Prostate gland (tissue), 2 donors: ENCODE measurements around the gene MLLT6.

Source experiments
- CTCF ChIP-seq, 4 experiments: fragments of 200-600 bp in 2 of 4; fragments of 450-650 bp in 2 of 4; sonication (generic) in 2 of 4; IDR thresholded peaks; 1 replicate in 3 of 4; 2 replicates in 1 of 4; pipeline ENCODE4 v1.5.1; 2016 to 2019; ENCODE audit warnings: antibody characterized with exemption in 4 of 4, mild to moderate bottlenecking in 2 of 4, moderate library complexity in 2 of 4
- POLR2A ChIP-seq: fragments of 450-650 bp; IDR thresholded peaks from one replicate; pipeline ENCODE4 v1.6.1; 2016; ENCODE audit warnings: antibody characterized with exemption, mild to moderate bottlenecking
- POLR2AphosphoS5 ChIP-seq: sonication (generic); formaldehyde crosslinking; IDR thresholded peaks from one replicate; pipeline ENCODE4 v1.6.1; 2017; ENCODE audit warnings: antibody characterized with exemption

GRCh38 chr17:38705803-38706504 is 881 bp downstream of the MLLT6 start:
- TF ChIP-seq POLR2AphosphoS5, result no peak
- no peak for TF ChIP-seq CTCF (IDR thresholded peaks at IDR 0.05)
- no peak for TF ChIP-seq POLR2A
